Heart left ventricle (tissue), 16 donors: ENCODE results near the gene CPLANE2. TPM values are rescaled to one million over a fixed set of nuclear protein-coding genes. Genes with fewer than 3 reads are reported as not detected.

Experiments used
- ATAC-seq, 4 donors: fragments of 200-7000 bp; cut with Tn5 transposase; one replicate each; pipeline ENCODE4 v1.9.1; 2020 to 2022; ENCODE audit warnings: moderate library complexity in 4 of 4, mild to moderate bottlenecking in 3 of 4, moderate number of reproducible peaks in 1 of 4
- DNase-seq, 5 donors: peaks; one replicate each; pipeline ENCODE4 v3.0.0-alpha.2; 2020
- H3K27ac ChIP-seq, 12 donors: fragments of 200-600 bp; sonication (generic) in 4 of 12; one replicate each; pipeline versions ENCODE4 v1.5.0 to v1.8.0; 2016 to 2022; ENCODE audit warnings: mild to moderate bottlenecking in 2 of 12
- H3K27me3 ChIP-seq, 9 donors: fragments of 200-600 bp; sonication (generic) in 2 of 9; one replicate each; pipeline versions ENCODE4 v1.5.1 to v1.8.0; 2016 to 2022; ENCODE audit warnings: mild to moderate bottlenecking in 3 of 9
- H3K36me3 ChIP-seq, 9 donors: fragments of 200-600 bp; sonication (generic) in 2 of 9; one replicate each; pipeline versions ENCODE4 v1.5.0 to v1.8.0; 2018 to 2022; ENCODE audit warnings: mild to moderate bottlenecking in 2 of 9
- H3K4me1 ChIP-seq, 12 donors: fragments of 200-600 bp; sonication (generic) in 4 of 12; one replicate each; pipeline versions ENCODE4 v1.5.0 to v1.8.0; 2016 to 2022; ENCODE audit warnings: mild to moderate bottlenecking in 3 of 12
- H3K4me3 ChIP-seq, 12 donors: fragments of 200-600 bp; sonication (generic) in 4 of 12; one replicate each; pipeline versions ENCODE4 v1.5.0 to v1.8.0; 2017 to 2022; ENCODE audit warnings: mild to moderate bottlenecking in 9 of 12, moderate library complexity in 4 of 12
- H3K9me3 ChIP-seq, 12 donors: fragments of 200-600 bp; sonication (generic) in 4 of 12; one replicate each; pipeline versions ENCODE4 v1.5.0 to v1.8.0; 2016 to 2022; ENCODE audit warnings: mild to moderate bottlenecking in 1 of 12
- POLR2A ChIP-seq, 2 donors: fragments of 450-650 bp; IDR thresholded peaks; one replicate each; pipeline ENCODE4 v1.6.1; 2017; ENCODE audit warnings: antibody characterized with exemption in 2 of 2, mild to moderate bottlenecking in 2 of 2, moderate library complexity in 2 of 2
- whole genome bisulfite sequencing, 4 donors: extraction: QIAGEN DNeasy Blood & Tissue Kit in 2 of 4; methylation state at CpG; one replicate each; pipeline versions ENCODE4 v1.1.5 to v1.1.7; 2013 to 2018; 5-methylcytosine and 5-hydroxymethylcytosine counted together
- intact Hi-C, 10 donors: fragments of 100-400 bp; cut with DNase I; formaldehyde crosslinking; loops; one replicate each; pipeline versions ENCODE4 v1.11.1 to v1.14.2; 2022
- polyA plus RNA-seq, 2 donors: library from polyadenylated mRNA; stranded (reverse); fragments of 200-250 nt; gene quantifications; one replicate each; pipeline ENCODE4 v1.2.3, GENCODE V29; 2013
- total RNA-seq, 9 donors: library from RNA; depleted of rRNA in 2 of 9; stranded (reverse); fragments of >200 nt in 2 of 9; fragmentation: NEBNext Ultra II Directional in 3 of 9; extraction: Animal tissue kit (Norgen Biotek cat#: 25700) in 3 of 9; gene quantifications; one replicate each; pipeline versions ENCODE4 v1.1.0 to v1.2.4, GENCODE V29; 2016 to 2023
- TF ChIP-seq, protein P1 (sequence below), 12 donors: fragments of 200-600 bp; sonication (generic) in 4 of 12; IDR thresholded peaks; one replicate each; pipeline versions ENCODE4 v1.5.0 to v1.8.0; 2018 to 2022; ENCODE audit warnings: antibody characterized with exemption in 12 of 12, mild to moderate bottlenecking in 5 of 12
- donor health status: ischemic (EF 13 %, LVEDD 7.1; RV severe dilation, severe dysfunction).
- donor health status: healthy with polysubstance abuse.
- donor health status: DM: no; HTN: yes; CAD: no.
- donor health status: DM: no; HTN: no; CAD: no.
- donor health status: ischemic (EF 25% LVEDD 6.9; RV normal size, moderate dysfunction).
- donor health status: ischemic (EF 25% LVEDD 5.7; RV mildly dilated, moderate dysfunction).
- donor health status: healthy.
- donor health status: DM: yes; HTN: yes; CAD: no.
- donor health status: ischemic (EF 35%, LVEDD 5.7; RV mildly dilated, moderate dysfunction).
- donor health status: nonischemic (EF 11% LVEDD 7.7; RV severe dilation, severe dysfunction).
- donor health status: DM: yes; HTN: yes; CAD: no.
- donor health status: PGD.
- donor health status: ischemic (EF 29% LVEDD 5.4; RV normal size, mild dysfunction).
- donor health status: nonischemic (EF 23%, LVEDD 6.1; RV moderate dilation, normal function).

The CPLANE2 gene
- total and polyA plus RNA-seq, 11 donors: 3.6 to 9.9 (median 5.7) TPM

DNA sequence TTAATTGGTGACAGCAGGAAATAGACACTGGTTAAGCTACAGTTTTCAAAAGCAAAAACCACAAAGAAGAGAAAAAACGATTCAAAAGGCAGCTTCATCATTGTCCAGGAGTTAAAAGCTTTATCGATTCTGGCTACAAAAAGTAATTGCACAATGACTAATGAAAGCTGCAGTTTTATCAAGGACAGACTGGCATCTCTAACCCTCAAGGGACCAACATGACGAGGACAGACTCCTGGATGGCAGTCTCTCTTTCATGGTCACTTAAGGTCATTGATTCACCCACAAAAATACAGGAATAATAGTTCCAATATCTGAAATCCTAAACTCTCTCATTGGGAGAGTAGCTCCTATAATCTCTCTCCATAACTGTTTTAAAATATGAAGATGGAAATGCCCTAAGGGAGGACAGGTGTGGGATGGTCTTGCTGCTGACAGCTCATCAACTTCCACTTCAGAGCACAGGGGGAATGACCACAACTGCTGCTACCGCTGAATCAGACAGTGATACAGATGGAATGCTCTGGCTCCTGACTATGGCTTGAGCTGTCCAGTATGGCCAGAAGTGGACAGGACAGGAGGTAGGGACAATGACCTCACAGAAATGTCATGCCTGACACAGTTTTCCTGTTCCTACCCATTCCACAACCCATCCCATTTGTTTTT, 17.4 kb upstream of the CPLANE2 start:
- H3K9me3 ChIP-seq: no peaks in the 10 kb centered on the region
- intact Hi-C loops: no loop called here
- H3K27ac ChIP-seq: peak overlapping the region in 8 of 12 donors; percentile 1 to 52 (median 19)
- H3K4me3 ChIP-seq: no peak overlapping the region
- H3K36me3 ChIP-seq: peaks cover 0 to 63% (median 56%) of the 10 kb centered on the region in 9 donors
- no peaks in the 10 kb centered on the region for H3K27me3 ChIP-seq
- 30 to 52% (median 43%) methylated on average over 4 of the region's 4 CpGs for WGBS, 4 donors
- H3K4me1 ChIP-seq: peaks cover 5 to 47% (median 27%) of the 10 kb centered on the region in 12 donors
- DNase-seq (no peak), ATAC-seq (peak; percentile 39 to 68 (median 50))
- TF ChIP-seq, protein P1, sequence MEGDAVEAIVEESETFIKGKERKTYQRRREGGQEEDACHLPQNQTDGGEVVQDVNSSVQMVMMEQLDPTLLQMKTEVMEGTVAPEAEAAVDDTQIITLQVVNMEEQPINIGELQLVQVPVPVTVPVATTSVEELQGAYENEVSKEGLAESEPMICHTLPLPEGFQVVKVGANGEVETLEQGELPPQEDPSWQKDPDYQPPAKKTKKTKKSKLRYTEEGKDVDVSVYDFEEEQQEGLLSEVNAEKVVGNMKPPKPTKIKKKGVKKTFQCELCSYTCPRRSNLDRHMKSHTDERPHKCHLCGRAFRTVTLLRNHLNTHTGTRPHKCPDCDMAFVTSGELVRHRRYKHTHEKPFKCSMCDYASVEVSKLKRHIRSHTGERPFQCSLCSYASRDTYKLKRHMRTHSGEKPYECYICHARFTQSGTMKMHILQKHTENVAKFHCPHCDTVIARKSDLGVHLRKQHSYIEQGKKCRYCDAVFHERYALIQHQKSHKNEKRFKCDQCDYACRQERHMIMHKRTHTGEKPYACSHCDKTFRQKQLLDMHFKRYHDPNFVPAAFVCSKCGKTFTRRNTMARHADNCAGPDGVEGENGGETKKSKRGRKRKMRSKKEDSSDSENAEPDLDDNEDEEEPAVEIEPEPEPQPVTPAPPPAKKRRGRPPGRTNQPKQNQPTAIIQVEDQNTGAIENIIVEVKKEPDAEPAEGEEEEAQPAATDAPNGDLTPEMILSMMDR (IDR thresholded peaks at IDR 0.05): no peak
- no peak for TF ChIP-seq POLR2A (IDR thresholded peaks at IDR 0.05)

DNA sequence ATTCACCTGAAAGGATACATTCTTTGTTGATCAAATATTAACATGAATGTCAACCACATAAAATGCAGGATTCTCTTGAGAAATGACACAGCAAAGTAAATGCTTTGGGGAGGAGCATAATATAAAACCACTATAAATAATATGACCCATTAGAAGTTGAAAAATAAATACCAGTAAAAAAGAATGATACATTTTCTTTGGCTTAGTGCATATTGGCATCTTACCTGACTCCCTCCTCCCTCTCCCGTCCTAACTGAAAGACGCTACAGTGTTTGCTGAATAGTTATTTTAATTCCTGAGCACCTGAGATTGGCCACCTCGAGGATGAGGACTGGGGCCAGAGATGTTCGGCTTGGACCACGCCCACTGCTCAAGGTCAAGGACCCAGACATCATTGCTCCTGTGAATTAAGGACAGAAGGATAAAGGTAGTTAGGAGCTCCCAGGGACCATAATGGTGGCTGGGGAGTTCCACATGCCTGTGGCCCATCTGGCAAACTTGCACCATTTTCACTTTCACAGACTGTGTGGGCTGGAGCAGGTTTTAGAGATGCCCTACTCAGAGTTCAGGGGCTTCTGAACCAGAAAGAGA, 16.4 kb upstream of the CPLANE2 start:
- H3K27ac ChIP-seq: peak overlapping the region in 5 of 12 donors; percentile 1 to 52 (median 43)
- 62 to 78% (median 74%) methylated on average over 5 of the region's 5 CpGs for WGBS, 4 donors

DNA sequence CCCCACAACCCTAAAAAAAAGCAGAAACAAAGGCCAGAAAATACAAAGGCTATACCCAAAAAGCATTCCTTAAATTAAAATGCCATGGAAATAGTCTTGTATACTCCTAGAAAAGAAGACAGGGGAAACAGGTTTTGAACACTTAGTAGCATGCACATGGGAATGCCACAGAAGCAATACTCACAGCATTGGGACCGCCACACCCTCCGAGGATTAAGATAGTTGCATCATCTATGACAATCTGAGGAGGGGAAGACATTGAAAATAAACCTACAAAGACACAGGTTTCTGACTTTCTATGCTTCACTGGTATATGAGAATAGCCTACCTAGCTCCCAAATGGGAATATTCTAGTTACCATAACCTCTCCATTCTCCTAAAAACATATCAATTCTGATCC, 15.9 kb upstream of the CPLANE2 start:
- peak overlapping the region in 1 of 12 donors; percentile 52 for H3K27ac ChIP-seq
- ATAC-seq (no peak), DNase-seq (no peak)
- peaks cover 13 to 62% (median 42%) of the 10 kb centered on the region in 12 donors for H3K4me1 ChIP-seq
- H3K36me3 ChIP-seq: peaks cover 0 to 63% (median 56%) of the 10 kb centered on the region in 9 donors
- WGBS, 4 donors: 88 to 94% (median 91%) methylated on average over 2 of the region's 2 CpGs
- H3K27me3 ChIP-seq: no peaks in the 10 kb centered on the region
- H3K9me3 ChIP-seq: no peaks in the 10 kb centered on the region
- no peak overlapping the region for H3K4me3 ChIP-seq
- no peak for TF ChIP-seq POLR2A (IDR thresholded peaks at IDR 0.05)
- TF ChIP-seq, protein P1 (IDR thresholded peaks at IDR 0.05): no peak
- intact Hi-C loops: no loop called here

More for the DNA sequence above, 16.4 kb upstream of the CPLANE2 start:
- DNase-seq (no peak), ATAC-seq (no peak)
- no peaks in the 10 kb centered on the region for H3K27me3 ChIP-seq
- H3K4me3 ChIP-seq: no peak overlapping the region
- H3K4me1 ChIP-seq: peaks cover 10 to 57% (median 37%) of the 10 kb centered on the region in 12 donors
- TF ChIP-seq, protein P1 (IDR thresholded peaks at IDR 0.05): no peak
- no peak for TF ChIP-seq POLR2A (IDR thresholded peaks at IDR 0.05)
- H3K36me3 ChIP-seq: peaks cover 0 to 63% (median 56%) of the 10 kb centered on the region in 9 donors
- intact Hi-C loops: no loop called here
- H3K9me3 ChIP-seq: no peaks in the 10 kb centered on the region

DNA sequence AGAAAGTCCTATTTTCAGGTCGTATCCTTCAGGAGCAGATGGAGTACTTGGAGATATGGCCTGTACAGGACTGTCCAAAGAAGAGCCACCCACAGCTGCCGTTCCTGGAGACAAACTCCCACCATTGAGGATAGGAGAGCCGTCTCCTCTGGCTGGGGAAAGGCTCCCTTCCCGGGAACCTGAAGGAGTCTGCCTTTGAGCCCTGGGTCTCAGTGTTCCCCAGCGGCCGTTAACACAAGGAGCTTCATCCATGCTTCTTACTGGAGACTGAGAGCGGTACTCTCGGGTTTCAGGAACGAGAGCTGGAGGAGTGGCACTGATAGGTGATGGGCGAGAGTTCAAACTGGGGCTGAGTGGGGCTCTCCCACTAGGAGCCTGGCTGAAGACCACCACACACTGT, 14.4 kb upstream of the CPLANE2 start:
- intact Hi-C loops: no loop called here
- 79 to 87% (median 82%) methylated on average over 7 to 10 of the region's 10 CpGs for WGBS, 4 donors
- H3K27ac ChIP-seq: peak overlapping the region in 8 of 12 donors; percentile 45 to 92 (median 80)
- DNase-seq: no peak
- no peak for ATAC-seq
- H3K4me1 ChIP-seq: peaks cover 13 to 76% (median 54%) of the 10 kb centered on the region in 12 donors
- H3K4me3 ChIP-seq: no peak overlapping the region
- H3K9me3 ChIP-seq: no peaks in the 10 kb centered on the region
- TF ChIP-seq POLR2A (IDR thresholded peaks at IDR 0.05): no peak
- TF ChIP-seq, protein P1 (IDR thresholded peaks at IDR 0.05): no peak
- H3K27me3 ChIP-seq: no peaks in the 10 kb centered on the region
- peaks cover 0 to 71% (median 58%) of the 10 kb centered on the region in 9 donors for H3K36me3 ChIP-seq
